NB4 (cell line): ENCODE results near the gene HGFAC.

ENCODE experiments used
- DNase-seq: peaks from one replicate; pipeline ENCODE4 v3.0.0; 2010; ENCODE audit warnings: low read depth
- H3K4me3 ChIP-seq: one replicate; pipeline ENCODE4 v1.5.1; 2011; ENCODE audit warnings: mild to moderate bottlenecking, low read depth, low read length, moderate library complexity
- MAX ChIP-seq: IDR thresholded peaks from 2 replicates; pipeline ENCODE4 v1.6.1; 2011; ENCODE audit warnings: low read depth, low read length
- MYC ChIP-seq: IDR thresholded peaks from 2 replicates; pipeline ENCODE4 v1.6.1; 2011; ENCODE audit warnings: low read depth, low read length
- POLR2A ChIP-seq: IDR thresholded peaks from 2 replicates; pipeline ENCODE4 v1.6.1; 2011; ENCODE audit warnings: mild to moderate bottlenecking; ENCODE audit not compliant: insufficient read length; ENCODE audit errors: extremely low read depth
- TF ChIP-seq, protein P1 (sequence below): IDR thresholded peaks from one replicate; pipeline ENCODE4 v1.5.1; 2012; ENCODE audit warnings: low read depth, low read length

HGFAC gene

GRCh38 chr4:3476341-3476747 lies 34.6 kb downstream of the HGFAC start:
- H3K4me3 ChIP-seq = no peak overlapping the region
- DNase-seq = no peak
- TF ChIP-seq POLR2A = no peak
- TF ChIP-seq, protein P1, sequence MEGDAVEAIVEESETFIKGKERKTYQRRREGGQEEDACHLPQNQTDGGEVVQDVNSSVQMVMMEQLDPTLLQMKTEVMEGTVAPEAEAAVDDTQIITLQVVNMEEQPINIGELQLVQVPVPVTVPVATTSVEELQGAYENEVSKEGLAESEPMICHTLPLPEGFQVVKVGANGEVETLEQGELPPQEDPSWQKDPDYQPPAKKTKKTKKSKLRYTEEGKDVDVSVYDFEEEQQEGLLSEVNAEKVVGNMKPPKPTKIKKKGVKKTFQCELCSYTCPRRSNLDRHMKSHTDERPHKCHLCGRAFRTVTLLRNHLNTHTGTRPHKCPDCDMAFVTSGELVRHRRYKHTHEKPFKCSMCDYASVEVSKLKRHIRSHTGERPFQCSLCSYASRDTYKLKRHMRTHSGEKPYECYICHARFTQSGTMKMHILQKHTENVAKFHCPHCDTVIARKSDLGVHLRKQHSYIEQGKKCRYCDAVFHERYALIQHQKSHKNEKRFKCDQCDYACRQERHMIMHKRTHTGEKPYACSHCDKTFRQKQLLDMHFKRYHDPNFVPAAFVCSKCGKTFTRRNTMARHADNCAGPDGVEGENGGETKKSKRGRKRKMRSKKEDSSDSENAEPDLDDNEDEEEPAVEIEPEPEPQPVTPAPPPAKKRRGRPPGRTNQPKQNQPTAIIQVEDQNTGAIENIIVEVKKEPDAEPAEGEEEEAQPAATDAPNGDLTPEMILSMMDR = no peak

DNA sequence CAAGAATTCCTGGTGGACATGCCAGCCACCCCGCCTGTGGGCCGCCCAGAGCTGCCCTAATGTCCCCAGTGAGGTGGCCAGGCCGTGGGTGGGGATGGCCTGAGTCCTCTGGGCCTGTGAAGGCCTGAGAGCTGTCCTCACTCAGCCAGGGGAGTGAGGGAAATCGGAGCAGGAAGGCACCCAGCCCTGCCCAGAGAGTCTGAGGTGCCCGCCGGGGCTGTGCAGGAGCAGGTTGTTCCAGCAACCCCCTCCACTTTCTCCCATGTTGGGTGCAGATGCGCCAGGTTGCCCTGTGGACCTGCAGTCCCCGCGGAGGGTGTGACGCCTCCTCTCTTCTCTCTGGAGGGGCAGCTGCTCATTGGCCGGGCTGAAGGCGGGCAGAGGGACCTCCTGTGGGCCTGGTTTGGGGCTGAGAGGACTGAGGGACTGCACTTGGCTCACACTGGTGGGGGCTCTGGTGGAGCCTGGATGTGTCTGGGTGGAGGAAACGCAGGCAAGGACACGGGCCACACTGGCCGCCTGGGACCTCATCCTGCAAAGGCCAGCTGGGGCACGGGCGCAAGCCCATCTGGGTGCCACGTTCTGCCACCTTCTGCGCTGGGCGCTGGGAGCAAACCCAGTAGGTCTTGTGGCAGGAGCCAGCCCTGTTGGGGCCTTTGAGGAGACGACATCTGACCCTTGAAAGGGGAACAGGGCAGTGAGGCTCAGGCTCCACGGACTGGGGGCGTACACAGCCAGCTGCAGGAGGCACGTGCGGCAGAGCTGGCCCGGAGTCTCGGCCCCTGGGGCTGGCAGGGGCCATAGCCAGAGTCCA lies 35.4 kb downstream of the HGFAC start:
- TF ChIP-seq MYC (no peak), POLR2A (no peak), MAX (no peak)
- TF ChIP-seq, protein P1 = no peak

DNA sequence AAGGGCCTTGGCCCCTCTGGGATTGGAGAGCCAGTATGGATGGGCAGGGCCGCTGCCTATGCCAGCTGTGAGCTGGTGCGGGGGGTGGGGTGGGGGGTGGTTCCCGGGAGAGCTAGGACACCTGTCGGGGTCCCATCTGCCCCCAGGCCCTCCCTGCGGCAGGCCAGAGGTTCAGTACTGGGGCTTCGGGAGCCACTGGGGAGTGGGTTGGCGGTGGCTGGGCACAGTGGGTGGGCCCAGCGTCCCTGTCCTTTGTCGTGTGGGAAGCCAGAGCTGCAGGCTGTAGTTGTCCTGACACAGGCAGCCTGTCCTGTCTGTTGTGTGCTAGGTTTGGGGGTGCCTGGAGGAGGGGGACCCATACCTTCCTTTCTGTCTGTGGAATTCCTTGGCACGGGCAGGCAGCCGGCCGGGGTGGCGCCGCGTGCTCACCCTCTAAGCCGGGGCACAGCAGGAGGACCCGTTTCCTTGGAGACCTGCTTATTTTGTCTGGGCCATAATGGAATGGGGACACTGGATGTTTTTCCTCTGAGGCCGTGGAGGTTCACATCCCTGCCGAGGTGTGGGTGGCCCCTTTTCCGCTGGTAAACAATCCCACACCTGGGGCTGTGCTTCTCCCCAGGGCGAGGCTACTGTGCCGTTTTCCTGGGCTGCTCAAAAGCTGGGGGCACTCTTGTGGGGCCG lies 36.1 kb downstream of the HGFAC start:
- no peak for DNase-seq
- TF ChIP-seq MYC (no peak), POLR2A (no peak), MAX (no peak)
- TF ChIP-seq, protein P1 = no peak
- H3K4me3 ChIP-seq = no peak overlapping the region

More for the DNA sequence above, 35.4 kb downstream of the HGFAC start:
- no peak overlapping the region for H3K4me3 ChIP-seq
- no peak for DNase-seq

DNA sequence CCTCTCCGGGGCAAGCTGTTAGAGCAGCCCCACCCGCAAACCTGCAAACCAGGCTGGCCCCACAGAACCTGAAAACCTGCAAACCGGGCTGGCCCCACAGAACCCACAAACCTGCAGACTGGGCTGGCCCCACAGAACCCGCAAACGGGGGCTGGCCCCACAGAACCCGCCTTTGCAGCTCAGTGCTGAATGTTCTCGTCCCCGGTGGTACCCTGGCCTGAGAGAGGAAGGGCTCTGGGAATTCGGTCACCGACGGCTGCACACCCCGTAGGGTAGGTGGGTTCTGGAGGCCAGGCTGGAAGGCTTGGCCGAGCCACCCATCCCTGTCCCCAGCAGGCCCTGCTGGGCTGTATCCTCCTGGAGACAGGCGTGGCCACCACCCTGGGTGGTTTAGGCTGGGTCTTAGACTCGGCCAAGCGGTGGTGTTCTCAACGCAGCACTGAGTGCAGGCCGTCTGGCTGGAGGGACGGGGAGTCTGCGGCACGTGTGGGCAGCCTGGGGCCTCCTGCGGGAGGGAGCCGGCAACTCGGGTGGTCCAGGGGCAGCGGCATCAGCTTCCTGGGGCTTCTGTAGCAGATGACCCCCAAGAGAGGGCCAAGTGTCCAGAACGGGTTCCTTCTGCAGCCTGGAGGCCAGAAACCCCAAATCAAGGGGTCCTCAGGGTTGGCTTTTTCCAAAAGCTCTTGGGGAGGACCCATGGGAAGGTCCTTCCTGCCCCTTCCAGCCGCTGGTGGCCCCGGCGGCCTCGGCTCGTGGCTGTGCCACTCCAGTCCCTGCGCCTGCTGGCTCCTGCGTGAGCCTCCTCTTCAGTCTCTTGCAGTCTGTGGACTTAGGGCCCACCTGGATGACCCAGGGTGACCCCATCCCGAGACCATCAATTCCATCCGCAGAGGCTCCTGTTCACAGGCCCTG lies 36.9 kb downstream of the HGFAC start:
- TF ChIP-seq MAX (no peak), MYC (no peak), POLR2A (no peak)
- TF ChIP-seq, protein P1 = no peak
- H3K4me3 ChIP-seq = no peak overlapping the region
- no peak for DNase-seq

- no peak for DNase-seq
- no peak overlapping the region for H3K4me3 ChIP-seq
- TF ChIP-seq, protein P1 = no peak
- no peak for TF ChIP-seq MAX
Observed at GRCh38 chr4:3479358-3480101, 37.8 kb downstream of the HGFAC start.
